ENCODE results near the gene COMMD9. TPM values are rescaled to one million over a fixed set of nuclear protein-coding genes. Genes with fewer than 3 reads are reported as not detected.
"Not testable (repeated sequence)": the region's sequence is repeated elsewhere in the genome, so short reads cannot be mapped to it uniquely, and the experiment has no call there.

COMMD9 gene
- total RNA-seq, 1 donor from 2014 or later = 69.0 TPM

- Mint-ChIP-seq H3K9me3 (no peaks in the 10 kb centered on the region), H3K27ac (peak overlapping the region; percentile 3), H3K36me3 (no peaks in the 10 kb centered on the region), H3K27me3 (no peaks in the 10 kb centered on the region), H3K4me3 (no peak overlapping the region), H3K4me1 (ENCODE audit: unreplicated experiment) (peaks cover 3% of the 10 kb centered on the region)
- no peak for DNase-seq (ENCODE audit: extremely low spot score, unreplicated experiment)
- TF ChIP-seq CTCF (conservative IDR thresholded peaks at IDR 0.05) = no peak
Measured at GRCh38 chr11:36326524-36327419, 37.5 kb upstream of the COMMD9 start.

- not testable (repeated sequence) for H3K27ac Mint-ChIP-seq; H3K9me3 Mint-ChIP-seq; H3K27me3 Mint-ChIP-seq; H3K4me1 Mint-ChIP-seq (ENCODE audit: unreplicated experiment); DNase-seq (ENCODE audit: extremely low spot score, unreplicated experiment); H3K36me3 Mint-ChIP-seq; H3K4me3 Mint-ChIP-seq
Measured at GRCh38 chr11:36325403-36325802, 36.2 kb upstream of the COMMD9 start.

GRCh38 chr11:36324956-36325355, 35.7 kb upstream of the COMMD9 start:
- H3K27ac Mint-ChIP-seq = not testable (repeated sequence)

GRCh38 chr11:36317992-36318391, 28.8 kb upstream of the COMMD9 start:
- H3K36me3 Mint-ChIP-seq = no peaks in the 10 kb centered on the region
- DNase-seq (ENCODE audit: extremely low spot score, unreplicated experiment) = no peak
- H3K27ac Mint-ChIP-seq = no peak overlapping the region
- peaks cover 7% of the 10 kb centered on the region for H3K4me1 Mint-ChIP-seq (ENCODE audit: unreplicated experiment)
- no peaks in the 10 kb centered on the region for H3K27me3 Mint-ChIP-seq
- no peak for TF ChIP-seq CTCF (conservative IDR thresholded peaks at IDR 0.05)
- no peak overlapping the region for H3K4me3 Mint-ChIP-seq
- H3K9me3 Mint-ChIP-seq = no peaks in the 10 kb centered on the region

More at GRCh38 chr11:36324956-36325355, 35.7 kb upstream of the COMMD9 start:
- H3K9me3 Mint-ChIP-seq; H3K27me3 Mint-ChIP-seq; H3K4me1 Mint-ChIP-seq (ENCODE audit: unreplicated experiment); H3K4me3 Mint-ChIP-seq; DNase-seq (ENCODE audit: extremely low spot score, unreplicated experiment); H3K36me3 Mint-ChIP-seq: not testable (repeated sequence)

- H3K4me1 Mint-ChIP-seq (ENCODE audit: unreplicated experiment) = peaks cover 7% of the 10 kb centered on the region
- TF ChIP-seq CTCF (conservative IDR thresholded peaks at IDR 0.05) = no peak
- no peak for DNase-seq (ENCODE audit: extremely low spot score, unreplicated experiment)
- H3K9me3 Mint-ChIP-seq = no peaks in the 10 kb centered on the region
- no peaks in the 10 kb centered on the region for H3K36me3 Mint-ChIP-seq
- H3K4me3 Mint-ChIP-seq = no peak overlapping the region
- H3K27ac Mint-ChIP-seq = peak overlapping the region; percentile 23
- H3K27me3 Mint-ChIP-seq = peaks cover 3% of the 10 kb centered on the region
Measured at GRCh38 chr11:36316049-36316448, 26.8 kb upstream of the COMMD9 start.

- Mint-ChIP-seq H3K9me3 (peaks cover 4% of the 10 kb centered on the region), H3K36me3 (no peaks in the 10 kb centered on the region), H3K27ac (no peak overlapping the region), H3K4me3 (no peak overlapping the region), H3K4me1 (ENCODE audit: unreplicated experiment) (peaks cover 7% of the 10 kb centered on the region), H3K27me3 (peaks cover 3% of the 10 kb centered on the region)
- no peak for TF ChIP-seq CTCF (conservative IDR thresholded peaks at IDR 0.05)
- DNase-seq (ENCODE audit: extremely low spot score, unreplicated experiment) = no peak
Measured at GRCh38 chr11:36314434-36314767, 25.2 kb upstream of the COMMD9 start.

Data from type B pancreatic cell (in vitro differentiated cells).